ENCODE data around the gene ANKRD33B.
"Not testable (repeated sequence)": the region's sequence is repeated elsewhere in the genome, so short reads cannot be mapped to it uniquely, and the experiment has no call there.

GRCh38 chr5:10608081-10608480, 44.2 kb downstream of the ANKRD33B start:
- not testable (repeated sequence) for TF ChIP-seq CTCF, POLR2A, EP300 (IDR thresholded peaks at IDR 0.05)

All from suprapubic skin (tissue), 3 donors.